Neuronal stem cell (in vitro differentiated cells): Measurements from ENCODE around the gene GAK.

Source experiments
- DNase-seq: peaks from one replicate; pipeline ENCODE4 v3.0.0-alpha.2; 2013; ENCODE audit warnings: low spot score
- H2AFZ ChIP-seq: one replicate; pipeline ENCODE4 v1.6.1; 2013; ENCODE audit warnings: mild to moderate bottlenecking, low read length, inconsistent platforms
- H2AK5ac ChIP-seq: 2 replicates; pipeline ENCODE4 v1.6.1; 2013; ENCODE audit warnings: low read depth, mild to moderate bottlenecking, inconsistent platforms, low read length, moderate library complexity, mixed read lengths
- H2BK120ac ChIP-seq: 2 replicates; pipeline ENCODE4 v1.6.1; 2013; ENCODE audit warnings: low read depth, mild to moderate bottlenecking, inconsistent platforms, low read length, moderate library complexity, mixed read lengths
- H2BK12ac ChIP-seq: one replicate; pipeline ENCODE4 v1.6.1; 2013; ENCODE audit warnings: low read length, inconsistent platforms
- H2BK15ac ChIP-seq: 2 replicates; pipeline ENCODE4 v1.6.1; 2013; ENCODE audit warnings: mild to moderate bottlenecking, low read length, inconsistent platforms, mixed read lengths
- H2BK5ac ChIP-seq: one replicate; pipeline ENCODE4 v1.6.1; 2013; ENCODE audit warnings: inconsistent platforms, mild to moderate bottlenecking, low read length, moderate library complexity
- H3K14ac ChIP-seq: one replicate; pipeline ENCODE4 v1.6.1; 2013; ENCODE audit warnings: low read length, inconsistent platforms
- H3K18ac ChIP-seq: 2 replicates; pipeline ENCODE4 v1.6.1; 2013; ENCODE audit warnings: low read length, inconsistent platforms
- H3K23ac ChIP-seq: 2 replicates; pipeline ENCODE4 v1.6.1; 2013; ENCODE audit warnings: low read depth, mild to moderate bottlenecking, mixed read lengths, low read length, inconsistent platforms; ENCODE audit not compliant: poor library complexity
- H3K27ac ChIP-seq: replicated peaks from 3 replicates; pipeline ENCODE4 v1.5.1; 2013; ENCODE audit warnings: low read length, inconsistent platforms
- H3K27me3 ChIP-seq, 3 experiments: 2 replicates each; pipeline ENCODE4 v1.6.1; 2013; ENCODE audit warnings: low read length in 3 of 3, mild to moderate bottlenecking in 2 of 3, inconsistent platforms in 1 of 3, low read depth in 1 of 3, mixed read lengths in 1 of 3, moderate library complexity in 1 of 3; ENCODE audit not compliant: control insufficient read depth in 3 of 3, insufficient read depth in 3 of 3
- H3K36me3 ChIP-seq, 2 donors: replicated peaks in 1 of 2; 2 replicates each; pipeline ENCODE4 v1.6.1; 2013; ENCODE audit warnings: low read length in 2 of 2; ENCODE audit not compliant: control insufficient read depth in 2 of 2, insufficient read depth in 2 of 2
- H3K4ac ChIP-seq: 2 replicates; pipeline ENCODE4 v1.6.1; 2013; ENCODE audit warnings: inconsistent platforms, mild to moderate bottlenecking, low read length, moderate library complexity
- H3K4me1 ChIP-seq, 2 donors: 1 replicate in 1 of 2; 2 replicates in 1 of 2; pipeline ENCODE4 v1.6.1; 2013; ENCODE audit warnings: low read length in 2 of 2, low read depth in 1 of 2; ENCODE audit not compliant: control insufficient read depth in 2 of 2, insufficient read depth in 1 of 2
- H3K4me2 ChIP-seq: one replicate; pipeline ENCODE4 v1.6.1; 2013; ENCODE audit warnings: mild to moderate bottlenecking, low read length, inconsistent platforms; ENCODE audit not compliant: insufficient read depth, poor library complexity, severe bottlenecking
- H3K4me3 ChIP-seq, 2 donors: 2 replicates each; pipeline ENCODE4 v1.5.1; 2013; ENCODE audit warnings: low read length in 2 of 2, mild to moderate bottlenecking in 2 of 2, inconsistent platforms in 1 of 2, moderate library complexity in 1 of 2
- H3K79me1 ChIP-seq: one replicate; pipeline ENCODE4 v1.6.1; 2013; ENCODE audit warnings: low read depth, mild to moderate bottlenecking, inconsistent platforms, low read length, moderate library complexity
- H3K9ac ChIP-seq: one replicate; pipeline ENCODE4 v1.6.1; 2013; ENCODE audit warnings: mild to moderate bottlenecking, low read depth, low read length, inconsistent platforms; ENCODE audit not compliant: poor library complexity
- H3K9me3 ChIP-seq, 2 donors: replicated peaks in 1 of 2; 2 replicates each; pipeline versions ENCODE3 to v1.6.1; 2013; ENCODE audit warnings: low read length in 2 of 2, mild to moderate bottlenecking in 2 of 2, inconsistent platforms in 1 of 2, low read depth in 1 of 2, mixed read lengths in 1 of 2, moderate library complexity in 1 of 2; ENCODE audit not compliant: control insufficient read depth in 2 of 2, insufficient read depth in 1 of 2
- H4K8ac ChIP-seq: one replicate; pipeline ENCODE4 v1.6.1; 2013; ENCODE audit warnings: low read depth, mild to moderate bottlenecking, inconsistent platforms, low read length, moderate library complexity
- H4K91ac ChIP-seq: one replicate; pipeline ENCODE4 v1.6.1; 2013; ENCODE audit warnings: low read length, low read depth, mild to moderate bottlenecking, inconsistent platforms; ENCODE audit not compliant: poor library complexity
- WGBS, 2 donors: extraction: QIAGEN DNeasy Blood & Tissue Kit; methylation state at CpG; one replicate each; pipeline ENCODE4 v1.1.7; 2013; ENCODE audit warnings: missing lambda C conversion rate in 2 of 2, mixed read lengths in 1 of 2; ENCODE audit not compliant: insufficient read length in 2 of 2, insufficient replicate concordance in 1 of 2; ENCODE audit errors: extremely low coverage in 2 of 2; 5-methylcytosine and 5-hydroxymethylcytosine counted together

The GAK gene

GRCh38 chr4:954211-955020, 22.3 kb upstream of the GAK start:
- Histone ChIP-seq H2BK15ac (no peak overlapping the region), H2BK120ac (no peak overlapping the region), H3K27me3 (no peaks in the 10 kb centered on the region), H2AFZ (no peak overlapping the region), H2BK5ac (no peak overlapping the region), H3K4me2 (no peak overlapping the region), H3K9me3 (no peaks in the 10 kb centered on the region), H2AK5ac (no peak overlapping the region), H4K91ac (no peak overlapping the region), H3K18ac (no peak overlapping the region), H4K8ac (no peak overlapping the region), H3K36me3 (no peaks in the 10 kb centered on the region), H3K23ac (no peak overlapping the region), H3K4me1 (peaks cover 0 to 6% of the 10 kb centered on the region in 2 donors), H3K14ac (no peak overlapping the region), H3K4ac (no peak overlapping the region), H3K79me1 (peaks cover 2% of the 10 kb centered on the region), H3K27ac (no peak overlapping the region), H2BK12ac (no peak overlapping the region), H3K9ac (no peak overlapping the region), H3K4me3 (no peak overlapping the region)
- WGBS, 2 donors, result no CpG with 5 or more reads among the region's 17 CpGs
- DNase-seq, result no peak

- no peaks in the 10 kb centered on the region for H3K27me3 ChIP-seq
- H3K23ac ChIP-seq, result peak overlapping the region; percentile 73
- H3K14ac ChIP-seq, result no peak overlapping the region
- no peak overlapping the region for H3K9ac ChIP-seq
- peaks cover 0 to 6% of the 10 kb centered on the region in 2 donors for H3K4me1 ChIP-seq
- no peaks in the 10 kb centered on the region for H3K36me3 ChIP-seq
- H3K4ac ChIP-seq, result no peak overlapping the region
- H3K4me3 ChIP-seq, result no peak overlapping the region
- H3K4me2 ChIP-seq, result no peak overlapping the region
- H2BK5ac ChIP-seq, result no peak overlapping the region
- no peak overlapping the region for H2AK5ac ChIP-seq
- no peaks in the 10 kb centered on the region for H3K9me3 ChIP-seq
- no peak overlapping the region for H3K27ac ChIP-seq
- H4K91ac ChIP-seq, result no peak overlapping the region
- no peak overlapping the region for H4K8ac ChIP-seq
- H2BK15ac ChIP-seq, result no peak overlapping the region
- H3K18ac ChIP-seq, result no peak overlapping the region
- H3K79me1 ChIP-seq, result peaks cover 2% of the 10 kb centered on the region
- no peak overlapping the region for H2BK12ac ChIP-seq
- no CpG with 5 or more reads among the region's 13 CpGs for WGBS, 2 donors
- no peak overlapping the region for H2AFZ ChIP-seq
- no peak overlapping the region for H2BK120ac ChIP-seq
- DNase-seq, result no peak
Observed at GRCh38 chr4:953574-953915, 21.4 kb upstream of the GAK start.

GRCh38 chr4:952881-953573, 20.9 kb upstream of the GAK start:
- Histone ChIP-seq H3K9me3 (no peaks in the 10 kb centered on the region), H3K4me2 (no peak overlapping the region), H3K4ac (no peak overlapping the region), H2AK5ac (peak overlapping the region; percentile 28), H3K36me3 (no peaks in the 10 kb centered on the region), H4K91ac (no peak overlapping the region), H3K4me3 (no peak overlapping the region), H4K8ac (no peak overlapping the region), H3K79me1 (peaks cover 2% of the 10 kb centered on the region), H2BK15ac (no peak overlapping the region), H3K27ac (no peak overlapping the region), H2AFZ (no peak overlapping the region), H3K14ac (no peak overlapping the region), H3K27me3 (no peaks in the 10 kb centered on the region), H3K23ac (peak overlapping the region; percentile 73), H2BK120ac (no peak overlapping the region), H3K4me1 (peaks cover 0 to 6% of the 10 kb centered on the region in 2 donors), H2BK5ac (no peak overlapping the region), H3K9ac (no peak overlapping the region), H2BK12ac (peak overlapping the region; percentile 41), H3K18ac (peak overlapping the region; percentile 8)
- DNase-seq, result no peak
- WGBS, 2 donors, result no CpG with 5 or more reads among the region's 28 CpGs
